Stimulated activated CD4-positive, alpha-beta T cell treated with anti-CD3 and anti-CD28 coated beads, TNF-alpha, amount 100 ng/mL, for 48 hours (primary cell): Measurements from ENCODE around the gene SYNE1.
"Not testable (repeated sequence)": the region's sequence is repeated elsewhere in the genome, so short reads cannot be mapped to it uniquely, and the experiment has no call there.

Experiments used
- DNase-seq, 3 donors: peaks; one replicate each; pipeline ENCODE4 v3.0.0-alpha.2; 2020; ENCODE audit warnings: low read depth in 3 of 3

Gene SYNE1

DNA sequence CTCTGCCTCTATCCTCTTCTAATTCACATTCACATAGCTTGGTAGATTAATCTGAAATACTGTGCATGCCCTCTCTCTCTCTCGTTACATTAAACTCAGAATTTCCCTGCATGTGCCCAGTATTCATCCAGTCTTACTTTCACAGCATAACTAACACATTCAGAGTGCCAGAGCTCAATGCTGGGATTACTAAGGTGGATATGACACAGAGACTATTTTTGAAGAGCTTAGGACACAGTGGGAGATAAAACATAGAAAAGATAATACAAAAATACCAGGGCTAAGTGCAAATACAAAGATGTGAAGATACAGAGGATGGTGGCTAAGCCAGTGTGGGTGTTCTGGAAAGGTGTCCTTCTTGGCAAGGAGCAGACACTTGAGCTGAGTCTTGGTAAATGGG, 6.3 kb downstream of the SYNE1 start:
- DNase-seq, result no peak

DNA sequence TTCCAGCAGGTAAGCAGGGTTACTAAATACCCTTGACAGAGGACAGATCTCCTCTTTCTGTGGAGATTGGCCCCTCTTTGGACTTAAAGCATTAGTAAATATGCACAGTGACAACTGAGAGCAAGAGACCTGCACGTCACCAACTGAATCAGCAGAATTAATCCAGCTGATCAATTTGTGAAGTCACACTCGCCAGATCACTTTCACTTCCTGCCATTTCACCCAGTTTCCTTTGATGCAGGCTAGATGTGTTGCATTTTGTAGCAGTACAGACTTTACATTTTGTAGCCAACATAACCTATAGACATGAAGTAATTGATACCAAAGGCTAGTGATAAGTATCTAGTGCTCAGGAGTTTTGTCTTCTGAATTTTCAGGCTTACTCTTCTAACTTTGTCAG, 11.9 kb downstream of the SYNE1 start:
- no peak for DNase-seq

DNA sequence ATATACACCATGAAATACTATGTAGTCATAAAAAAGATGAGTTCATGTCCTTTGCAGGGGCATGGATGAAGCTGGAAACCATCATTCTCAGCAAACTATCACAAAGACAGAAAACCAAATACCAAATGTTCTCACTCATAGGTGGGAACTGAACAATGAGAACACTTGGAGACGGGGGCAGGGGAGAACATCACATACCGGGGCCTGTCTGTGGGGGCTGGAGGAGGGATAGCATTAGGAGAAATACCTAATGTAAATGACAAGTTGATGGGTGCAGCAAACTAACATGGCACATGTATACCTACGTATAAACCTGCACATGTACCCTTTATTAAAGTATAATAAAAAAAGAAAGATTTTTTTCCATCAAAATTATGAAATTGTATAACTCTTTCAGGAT, 22.4 kb downstream of the SYNE1 start:
- DNase-seq, result not testable (repeated sequence)

DNA sequence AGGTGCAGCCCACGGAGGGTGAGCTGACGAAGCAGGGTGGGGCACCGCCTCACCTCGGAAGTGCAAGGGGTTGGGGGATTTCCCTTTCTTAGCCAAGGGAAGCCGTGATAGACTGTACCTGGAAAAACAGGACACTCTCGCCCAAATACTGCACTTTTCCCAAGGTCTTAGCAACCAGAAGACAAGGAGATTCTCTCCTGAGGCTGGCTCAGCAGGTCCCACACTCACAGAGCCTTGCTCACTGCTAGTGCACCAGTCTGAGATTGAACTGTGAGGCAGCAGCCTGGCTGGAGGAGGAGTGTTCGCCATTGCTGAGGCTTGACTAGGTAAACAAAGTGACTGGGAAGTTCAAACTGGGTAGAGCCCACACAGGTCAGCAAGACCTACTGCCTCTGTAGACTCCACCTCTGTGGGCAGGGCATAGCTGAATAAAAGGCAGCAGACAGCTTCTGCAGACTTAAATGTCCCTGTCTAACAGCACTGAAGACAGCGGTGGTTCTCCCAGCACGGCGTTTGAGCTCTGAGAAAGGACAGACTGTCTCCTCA, 28.0 kb downstream of the SYNE1 start:
- DNase-seq, result no peak

DNA sequence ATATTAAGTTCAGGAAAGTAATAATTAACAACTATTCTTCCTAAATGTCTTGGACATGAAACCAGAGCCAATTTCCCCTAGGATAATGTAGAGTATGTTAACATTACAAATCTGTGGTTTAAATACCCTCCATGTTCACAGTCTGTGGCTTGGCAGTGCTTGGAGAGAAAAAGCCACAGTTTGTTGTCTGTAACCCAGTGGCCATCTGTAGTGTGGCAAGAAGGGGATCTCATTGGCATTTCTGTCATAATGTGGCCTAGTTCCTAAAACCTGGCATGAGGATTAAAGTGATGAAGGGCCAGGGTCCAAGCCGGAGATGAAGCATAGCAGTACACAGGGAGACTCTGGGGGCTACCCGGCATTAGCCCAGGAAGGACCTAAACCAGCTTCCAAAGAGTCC, 31.2 kb downstream of the SYNE1 start:
- DNase-seq, result no peak

DNA sequence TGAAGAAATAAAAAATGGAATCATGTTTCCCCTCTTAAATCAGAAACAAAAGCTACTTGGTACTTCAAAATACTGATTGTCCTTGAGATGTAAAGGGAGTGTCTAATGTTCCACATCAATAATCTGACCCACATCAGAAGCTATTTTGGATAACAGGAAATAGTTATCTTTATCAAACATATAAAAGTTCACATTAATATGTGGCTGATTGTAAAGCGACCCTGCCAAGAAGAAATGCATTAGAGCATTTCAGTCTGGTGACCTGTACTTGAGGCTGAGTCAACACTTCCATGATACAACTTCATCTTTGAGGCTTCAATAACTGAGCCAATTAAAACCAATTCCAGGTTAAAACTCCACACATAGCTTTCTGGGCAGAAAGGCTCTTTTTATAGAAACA, 31.8 kb downstream of the SYNE1 start:
- DNase-seq, result no peak

DNA sequence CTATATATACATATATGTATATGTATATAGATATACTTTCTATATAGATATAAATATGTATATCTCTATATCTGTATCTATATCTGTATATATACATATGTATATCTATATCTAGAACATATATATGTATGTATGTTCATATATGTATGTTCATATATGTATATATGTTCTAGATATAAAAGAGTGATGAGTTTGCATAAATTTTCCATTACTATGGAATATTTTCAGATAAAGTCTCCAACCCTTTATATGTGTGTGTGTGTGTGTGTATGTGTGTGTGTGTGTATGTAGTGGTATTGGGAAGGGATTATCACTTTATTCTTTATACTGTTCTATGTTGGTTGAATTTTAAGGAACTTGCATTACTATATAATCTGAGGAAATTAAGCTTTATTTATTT, 33.3 kb downstream of the SYNE1 start:
- no peak for DNase-seq

DNA sequence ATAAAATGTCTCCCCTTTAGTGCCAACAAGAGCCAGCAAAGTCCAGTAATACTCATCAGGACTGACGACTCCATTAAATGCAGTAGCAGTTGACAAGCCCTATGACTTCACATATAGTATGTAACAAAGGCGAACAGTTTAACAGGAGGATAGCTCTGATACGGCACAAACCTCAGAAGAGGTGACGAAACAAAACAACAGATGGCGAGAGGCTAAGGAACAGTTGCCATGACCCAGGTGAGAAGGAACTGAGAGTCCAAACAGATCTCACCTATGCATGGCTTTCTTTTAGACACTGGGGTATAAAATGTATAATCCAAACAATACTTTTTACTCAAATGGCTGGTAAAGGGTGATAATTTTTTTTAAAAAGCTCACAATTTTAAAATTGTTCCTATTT, 37.1 kb downstream of the SYNE1 start:
- no peak for DNase-seq

DNA sequence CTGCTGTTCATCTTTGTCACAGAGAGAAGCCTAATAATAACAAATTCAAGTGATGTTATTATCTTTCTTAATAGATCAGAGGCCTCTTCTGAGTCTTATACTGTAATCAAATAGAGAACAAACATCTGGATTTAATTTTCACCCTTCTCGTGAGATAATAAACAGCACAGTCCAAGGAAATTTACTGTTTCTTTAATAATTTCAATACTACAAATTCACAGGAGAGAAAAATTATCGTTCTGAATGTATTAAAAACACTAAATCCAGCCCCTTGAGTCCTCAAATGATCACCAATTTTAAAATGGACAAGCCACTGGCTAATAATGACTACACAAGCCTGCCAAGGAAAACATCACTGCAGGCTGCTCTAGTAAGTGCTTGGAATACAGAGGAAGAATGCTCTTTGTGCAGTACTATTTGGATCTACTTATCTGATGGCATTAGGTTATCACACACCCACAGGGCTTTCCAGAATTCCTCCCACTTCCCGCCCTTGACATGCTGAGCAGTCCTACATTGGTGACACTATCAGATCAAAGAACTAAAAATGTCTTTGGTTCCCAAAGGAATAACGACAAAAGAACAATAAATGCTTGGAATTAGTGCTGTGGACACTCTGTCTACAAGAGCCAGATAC, 38.1 kb downstream of the SYNE1 start:
- no peak for DNase-seq

DNA sequence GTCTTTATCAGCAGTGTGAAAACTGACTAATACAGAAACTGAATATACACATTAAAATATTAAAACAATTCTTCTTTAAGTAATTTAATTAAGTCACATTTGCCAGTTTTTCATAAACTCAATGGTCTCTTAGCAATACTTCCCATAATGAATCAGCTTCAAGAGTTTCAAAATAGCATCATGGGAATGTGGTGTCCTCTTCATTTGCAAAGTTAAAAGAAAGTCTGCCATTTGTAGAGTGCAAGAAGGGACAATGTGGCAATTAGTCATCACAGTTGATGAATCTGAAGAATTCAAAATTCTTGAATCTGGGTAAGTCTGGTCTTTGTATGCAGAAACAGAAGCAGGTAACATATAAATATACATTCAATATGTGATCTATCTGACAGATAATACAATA, 38.7 kb downstream of the SYNE1 start:
- no peak for DNase-seq

DNA sequence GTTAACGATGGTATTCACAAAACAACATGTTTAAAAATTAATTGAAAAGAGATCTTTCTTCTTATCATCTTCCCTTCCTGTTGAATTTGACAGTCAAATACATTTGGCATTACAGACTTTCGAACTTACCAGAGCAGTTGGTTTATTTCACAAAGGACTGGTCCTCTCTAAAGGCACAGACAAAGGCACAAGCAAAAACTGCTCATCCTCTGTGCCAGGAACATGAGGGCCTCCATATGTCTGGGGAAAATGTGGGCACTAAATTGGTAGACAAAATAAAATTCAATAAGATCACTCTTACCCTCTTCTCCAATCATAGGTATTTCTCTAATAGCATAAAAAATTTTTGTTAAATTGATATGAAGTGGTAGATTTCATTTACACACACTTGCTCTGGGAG, 40.4 kb downstream of the SYNE1 start:
- DNase-seq, result no peak

DNA sequence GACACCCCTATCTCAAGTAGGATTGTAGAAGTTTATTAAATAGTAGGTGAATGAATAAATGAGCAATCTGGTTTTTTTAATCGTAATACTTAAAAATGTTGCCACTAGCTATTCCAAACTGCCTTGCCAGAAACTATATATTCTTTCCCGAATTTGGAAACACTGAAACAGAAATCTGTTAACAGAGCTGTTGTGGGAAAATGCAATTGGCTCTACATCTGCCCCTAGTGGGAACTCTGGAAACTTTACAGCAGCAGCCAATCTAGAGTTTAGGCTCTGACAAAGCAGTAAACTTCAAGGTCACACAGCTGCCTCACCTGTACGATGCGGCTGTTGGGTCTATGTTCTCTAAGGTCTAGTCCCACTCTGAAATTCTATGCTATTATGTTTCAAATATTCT, 41.7 kb downstream of the SYNE1 start:
- no peak for DNase-seq

DNA sequence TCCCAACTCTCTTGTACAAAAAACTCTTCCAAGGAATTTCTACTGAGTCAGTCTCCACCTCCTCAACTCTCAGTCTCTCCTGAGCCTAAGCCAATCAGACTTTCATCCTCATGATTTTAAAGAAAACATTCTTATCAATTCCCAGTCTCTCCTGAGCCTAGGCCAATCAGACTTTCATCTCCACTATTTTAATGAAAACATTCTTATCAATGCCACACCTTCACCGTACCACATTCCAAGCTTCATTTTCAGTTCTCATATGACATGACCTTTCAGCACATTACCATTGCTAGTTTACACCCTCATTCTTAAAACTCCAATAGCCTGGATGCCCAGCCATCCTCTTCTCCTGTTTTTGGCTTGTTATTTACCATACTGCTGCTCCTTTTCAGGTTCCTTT, 42.5 kb downstream of the SYNE1 start:
- no peak for DNase-seq

DNA sequence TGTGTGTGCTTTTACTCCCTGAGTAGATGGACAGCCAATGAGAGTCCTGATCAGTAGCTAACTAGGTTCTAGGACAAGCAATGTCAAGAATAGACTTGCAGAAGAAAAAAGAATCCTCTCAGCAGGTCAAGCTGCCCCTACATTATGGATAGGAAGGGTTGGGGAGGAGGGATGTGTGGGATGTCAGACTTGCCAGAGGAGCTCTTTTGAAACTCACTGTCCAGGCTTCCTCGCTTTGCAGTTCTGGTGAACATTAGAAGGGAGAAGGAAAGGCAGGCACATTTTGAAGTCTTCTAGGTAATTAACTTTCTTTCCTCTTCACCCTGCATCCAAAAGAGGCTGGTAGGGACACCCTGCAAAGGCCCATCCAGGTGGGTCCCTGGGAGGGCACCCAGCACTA, 48.7 kb downstream of the SYNE1 start:
- DNase-seq, result no peak

DNA sequence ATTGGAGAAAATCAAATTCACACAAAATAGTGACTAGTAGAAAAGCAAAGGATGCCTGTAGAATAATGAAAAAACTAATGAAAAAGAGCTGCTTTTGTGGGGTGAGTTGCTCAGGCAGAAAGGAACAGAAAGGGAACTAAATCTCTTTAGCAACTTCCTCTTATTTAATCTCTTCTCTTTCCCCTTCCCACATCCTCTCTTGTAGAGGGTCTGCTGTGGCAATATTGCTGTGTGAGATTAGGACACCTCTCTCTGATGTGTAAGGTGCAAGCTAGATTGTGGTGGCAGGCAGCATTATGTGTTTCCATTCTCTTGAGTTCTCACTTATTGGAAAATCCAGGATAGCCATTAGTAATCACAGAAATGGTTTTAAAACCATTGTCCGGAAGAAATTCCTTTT, 49.7 kb downstream of the SYNE1 start:
- DNase-seq, result no peak

DNA sequence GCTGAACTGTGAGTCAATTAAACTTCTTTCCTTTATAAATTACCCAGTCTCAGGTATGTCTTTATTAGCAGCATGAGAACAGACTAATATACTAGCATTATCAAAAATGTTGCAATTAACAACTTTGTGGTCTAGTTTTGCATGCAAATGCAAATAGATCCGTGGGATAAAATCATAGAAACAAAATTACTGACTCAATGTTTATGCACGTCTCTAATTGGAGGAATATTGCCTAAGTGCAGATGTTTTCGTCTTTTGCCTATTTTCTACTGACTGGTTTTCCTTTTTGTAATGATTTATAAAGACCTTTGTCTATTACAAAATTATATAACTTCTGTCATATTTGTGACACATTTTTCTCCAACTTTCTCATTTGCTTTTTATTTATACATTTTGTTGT, 51.9 kb downstream of the SYNE1 start:
- DNase-seq, result no peak

DNA sequence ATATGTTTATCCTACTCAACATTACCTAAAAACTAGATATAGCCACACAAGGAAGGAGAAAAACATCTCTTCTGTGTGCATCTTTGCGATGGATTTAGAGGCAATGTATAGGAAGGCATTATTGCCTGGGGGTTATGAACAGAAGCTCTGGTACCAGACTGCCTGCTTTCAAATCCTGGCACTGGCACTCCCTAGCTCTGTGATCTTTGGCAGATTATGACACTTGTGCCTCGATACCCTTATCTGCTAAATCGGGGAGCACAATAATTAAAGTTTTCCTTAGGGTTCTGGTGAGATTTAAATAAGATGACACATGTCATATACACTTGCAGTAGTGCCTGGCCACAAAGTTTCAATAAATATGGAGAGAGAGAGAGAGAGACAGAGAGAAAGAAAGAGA, 53.3 kb downstream of the SYNE1 start:
- DNase-seq, result no peak

DNA sequence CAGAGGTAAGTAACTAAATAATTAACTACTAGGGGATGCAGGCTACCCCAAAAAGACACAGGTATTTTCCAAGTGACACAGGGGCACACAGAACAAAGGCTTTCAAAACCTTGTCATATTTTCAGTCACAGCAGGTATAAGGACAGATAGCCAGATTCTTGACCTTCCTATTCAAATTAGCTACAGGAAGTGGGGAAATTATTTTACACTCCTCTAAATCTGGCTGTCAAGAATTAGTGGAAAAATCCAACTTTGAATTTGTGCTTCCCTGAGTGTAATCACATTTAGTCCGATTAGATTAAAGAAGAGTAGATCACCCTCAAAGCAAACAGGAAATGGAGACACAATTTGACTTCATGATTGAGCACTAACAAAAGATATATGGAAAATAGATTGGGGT, 60.6 kb downstream of the SYNE1 start:
- DNase-seq, result no peak

DNA sequence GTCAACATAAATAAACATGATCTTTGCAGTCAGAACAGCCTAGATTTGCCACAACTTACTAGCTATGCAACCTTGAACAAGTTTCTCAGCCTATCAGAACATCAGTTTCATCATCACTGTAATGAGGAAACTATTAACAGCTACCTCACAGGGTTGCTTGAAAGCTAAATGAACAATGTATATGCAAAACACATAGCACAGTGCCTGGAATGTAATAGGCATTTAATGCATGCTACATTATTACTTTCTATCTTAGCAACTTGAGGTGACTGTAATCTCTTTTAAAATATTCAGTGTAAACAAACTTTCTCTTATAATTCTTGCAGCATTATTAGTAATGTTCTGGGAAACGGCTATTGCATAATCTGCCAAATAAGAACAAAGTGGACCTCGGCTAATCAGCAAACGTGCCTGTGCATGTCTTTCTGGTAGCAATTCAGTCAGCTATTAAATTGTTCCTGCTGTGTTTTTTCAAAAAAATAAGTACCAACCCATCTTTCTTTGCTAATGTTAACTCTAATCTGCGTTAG, 61.5 kb downstream of the SYNE1 start:
- no peak for DNase-seq

DNA sequence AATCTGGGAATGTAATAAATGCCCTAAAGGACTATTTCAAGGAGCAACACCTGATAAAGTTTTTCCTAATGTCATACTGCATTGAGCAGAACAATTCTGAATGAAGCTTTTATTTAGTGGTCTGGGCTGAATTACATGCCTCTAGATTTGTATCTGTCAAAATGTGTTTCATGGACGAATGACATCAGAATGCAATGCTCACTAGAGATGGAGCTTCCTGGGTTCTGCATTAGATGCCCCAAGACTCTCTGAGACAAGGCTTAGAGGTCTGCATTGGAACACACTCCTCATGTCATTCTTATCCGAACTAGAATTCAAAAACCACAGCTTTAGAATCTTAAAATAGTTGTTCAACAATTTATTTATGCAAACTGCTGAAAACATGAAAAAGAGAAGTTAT, 62.0 kb downstream of the SYNE1 start:
- DNase-seq, result no peak

DNA sequence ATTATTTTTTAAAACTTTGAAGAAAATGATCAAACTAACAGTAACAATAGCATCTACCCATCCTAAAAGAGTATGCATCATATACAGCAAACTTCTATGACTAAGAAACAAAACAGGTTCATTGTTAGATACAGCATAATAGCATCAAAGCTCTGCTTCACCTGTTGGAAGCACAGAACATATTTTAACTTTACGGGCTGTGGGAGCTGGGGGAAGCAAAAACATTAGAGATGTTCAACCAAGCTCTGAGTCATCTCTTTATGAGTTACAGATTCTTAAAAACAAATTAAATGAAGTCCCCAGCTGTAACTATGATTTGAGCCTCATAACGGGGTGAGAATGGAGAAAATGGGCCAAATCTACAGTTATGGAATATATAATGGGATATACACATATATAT, 63.4 kb downstream of the SYNE1 start:
- no peak for DNase-seq

DNA sequence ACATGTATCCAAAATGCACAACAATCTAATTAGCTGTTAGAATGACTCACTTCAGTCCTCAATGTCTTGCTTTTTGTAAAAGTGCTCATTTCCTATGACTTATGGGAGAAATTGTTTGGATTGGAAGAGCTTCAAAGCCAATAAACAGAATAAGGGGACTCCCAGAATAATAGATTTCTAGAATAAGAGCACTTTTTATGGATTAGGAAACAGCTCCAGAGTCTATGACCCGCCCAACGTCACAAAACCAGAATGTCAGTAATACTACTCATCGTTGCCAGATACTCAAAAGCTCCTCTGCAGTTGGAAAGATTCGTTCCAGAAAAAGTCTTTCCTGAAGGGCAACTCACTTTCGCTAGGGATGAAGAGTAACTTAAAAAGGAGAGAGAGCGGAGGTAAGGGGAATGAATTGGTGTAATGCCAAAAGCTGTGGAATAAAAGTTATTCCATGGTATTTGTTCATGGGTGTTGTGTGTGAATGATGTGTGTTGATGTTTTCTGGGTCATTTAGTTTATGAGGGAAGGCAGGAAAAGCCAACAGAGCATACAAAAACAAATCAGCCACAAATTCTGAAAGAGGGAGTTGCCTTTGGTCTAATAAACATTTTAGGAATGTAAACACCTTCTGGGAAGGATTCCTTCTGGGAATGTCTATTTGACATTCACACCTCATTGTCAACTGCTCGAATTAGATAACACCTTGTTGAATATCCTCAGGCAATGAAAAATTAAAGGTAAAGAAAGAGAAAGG, 64.6 kb downstream of the SYNE1 start:
- no peak for DNase-seq

DNA sequence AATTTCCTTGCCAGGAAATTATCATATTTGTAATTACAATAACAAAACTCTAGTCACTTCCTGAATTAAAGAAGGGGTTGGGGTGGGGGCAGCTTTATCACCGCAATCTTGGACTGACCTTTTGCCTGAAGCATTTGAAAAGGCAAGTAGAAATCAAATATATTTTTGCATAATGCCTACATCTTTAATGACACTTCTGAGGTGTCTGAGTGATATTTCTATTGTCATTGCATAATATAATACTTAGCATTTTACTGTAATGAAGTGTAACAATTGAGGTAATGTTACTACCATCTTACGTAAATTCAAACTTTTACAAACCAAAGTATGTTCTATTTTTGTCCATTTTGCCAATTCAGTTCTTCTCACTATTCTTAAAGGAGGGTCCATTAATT, 65.2 kb downstream of the SYNE1 start:
- no peak for DNase-seq
